ENCODE measurements around the gene TMEM175. TPM values are rescaled to one million over a fixed set of nuclear protein-coding genes. Genes with fewer than 3 reads are reported as not detected.
A peak's percentile ranks its signal among the peaks of the same experiment; 100 is the strongest.

TMEM175 gene
- total and polyA plus RNA-seq, 2 of the 13 experiments (the other 11 are each of a cell fraction or from before 2014, with no cell fraction given) = 5.1 to 9.9 TPM

- no peak for TF ChIP-seq RERE (CRISPR knock-in tag; IDR thresholded peaks at IDR 0.05; ENCODE audit: low read depth)
These were observed 70.5 kb downstream of the TMEM175 start (continued) for GRCh38 chr4:1002631-1003251.

GRCh38 chr4:1003271-1004070 is 71.2 kb downstream of the TMEM175 start:
- CTCF ChIA-PET (ENCODE audit: low intra/inter-chr PET ratio, low total read pairs) = no interaction called here
- Histone ChIP-seq H3K4me1 (ENCODE audit: insufficient read depth, low read length) (peaks cover 4% of the 10 kb centered on the region), H4K20me1 (ENCODE audit: insufficient read depth, low read length) (no peaks in the 10 kb centered on the region), H3K4me3 (replicated peaks in 1 of 3; ENCODE audit: insufficient read depth in 1 of 3, low read depth in 2 of 3, low read length in 3 of 3) (no peak overlapping the region), H3K27me3 (ENCODE audit: control insufficient read depth in 1 of 2, insufficient read depth in 2 of 2, low read length in 2 of 2) (peaks cover 12 to 37% of the 10 kb centered on the region in 2 experiments), H3K9me3 (ENCODE audit: low read length) (no peaks in the 10 kb centered on the region), H3K27ac (ENCODE audit: extremely low read length, insufficient read depth, low read length) (no peak overlapping the region), H3K4me2 (ENCODE audit: low read depth, low read length) (no peak overlapping the region), H3K9ac (ENCODE audit: insufficient read depth, low read depth, low read length) (no peak overlapping the region), H3K36me3 (replicated peaks in 1 of 2; ENCODE audit: control insufficient read depth in 1 of 2, insufficient read depth in 2 of 2, low read length in 2 of 2) (no peaks in the 10 kb centered on the region), H2AFZ (ENCODE audit: low read length) (no peak overlapping the region), H3K79me2 (ENCODE audit: insufficient read depth, low read length) (no peaks in the 10 kb centered on the region)
- ATAC-seq = no peak
- in situ Hi-C loops (cut with HindIII; ENCODE audit: extremely low pct_ligation_motif_present, low pct_unique_long_range_greater_than_20kb) (no loop called here), intact Hi-C loops (cut with micrococcal nuclease; ENCODE audit: unreplicated experiment) (no loop called here)
- TF ChIP-seq JDP2 (CRISPR knock-in tag; IDR thresholded peaks at IDR 0.05; ENCODE audit: borderline replicate concordance) = no peak
- peak; percentile 36; the same call in 1 of the 2 replicates for TF ChIP-seq ZBTB33 (CRISPR knock-in tag; IDR thresholded peaks at IDR 0.05)
- no peak for TF ChIP-seq ZBTB2 (CRISPR knock-in tag; IDR thresholded peaks at IDR 0.05; ENCODE audit: low read depth)
- TF ChIP-seq ZNF570 (CRISPR knock-in tag; IDR thresholded peaks at IDR 0.05; ENCODE audit: borderline replicate concordance) = no peak
- no peak for TF ChIP-seq SIN3A (IDR thresholded peaks at IDR 0.05; ENCODE audit: borderline replicate concordance, low read depth, low read length)
- TF ChIP-seq ZNF251 (CRISPR knock-in tag; IDR thresholded peaks at IDR 0.05) = no peak
- TF ChIP-seq ZNF326 (CRISPR knock-in tag; IDR thresholded peaks at IDR 0.05; ENCODE audit: borderline replicate concordance) = no peak
- WGBS (ENCODE audit: low lambda C conversion rate) = 76% methylated on average over 31 of the region's 63 CpGs
- FAIRE-seq = no peak
- no peak for DNase-seq (ENCODE audit: low spot score)
- POLR2A ChIA-PET = no interaction called here
- no TSS peak for BruUV-seq (replicated peaks)

All from HepG2 (cell line).